GM18498 (cell line): ENCODE data around the gene OLFM1.
"Not testable (repeated sequence)": the region's sequence is repeated elsewhere in the genome, so short reads cannot be mapped to it uniquely, and the experiment has no call there.

Experiments
- ATAC-seq: cut with Tn5 transposase; IDR thresholded peaks from one replicate; pipeline ENCODE4 v1.9.1; 2021; ENCODE audit warnings: mild to moderate bottlenecking, moderate library complexity; ENCODE audit not compliant: unreplicated experiment

Gene OLFM1

DNA sequence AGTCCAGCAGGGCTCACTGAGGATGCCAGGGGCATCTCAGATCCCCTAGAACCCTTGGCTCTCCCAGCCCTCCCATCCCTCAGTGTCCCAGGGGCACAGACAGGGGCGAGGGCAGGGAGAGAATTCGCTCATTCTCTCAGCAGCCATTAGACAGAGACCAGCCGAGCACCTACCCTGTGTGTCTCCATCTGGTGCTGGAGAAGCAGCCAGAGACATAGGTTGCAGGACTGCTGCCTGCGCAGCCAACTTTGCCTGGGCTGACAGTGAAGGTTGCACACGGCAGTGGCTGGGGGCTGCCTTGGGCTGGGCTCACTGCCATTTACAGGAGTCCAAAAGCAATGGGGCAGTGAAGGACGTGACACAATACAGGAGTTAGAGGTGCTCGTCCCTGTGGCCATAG is 60.9 kb downstream of the OLFM1 start:
- ATAC-seq: no peak

DNA sequence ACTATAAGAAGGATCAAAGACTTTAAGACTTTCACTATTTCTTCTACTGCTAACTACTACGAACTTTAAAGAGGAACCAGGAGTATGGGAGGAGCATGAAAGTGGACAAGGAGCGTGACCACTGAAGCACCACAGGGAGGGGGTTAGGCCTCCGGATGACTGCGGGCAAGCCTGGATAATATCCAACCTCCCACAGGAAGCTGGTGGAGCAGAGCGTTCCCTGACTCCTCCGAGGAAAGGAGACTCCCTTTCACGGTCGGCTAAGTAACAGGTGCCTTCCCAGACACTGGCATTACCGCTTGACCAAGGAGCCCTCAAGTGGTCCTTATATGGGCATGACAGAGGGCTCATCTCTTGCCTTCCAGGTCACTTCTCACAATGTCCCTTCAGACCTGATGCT is 62.4 kb downstream of the OLFM1 start:
- not testable (repeated sequence) for ATAC-seq

DNA sequence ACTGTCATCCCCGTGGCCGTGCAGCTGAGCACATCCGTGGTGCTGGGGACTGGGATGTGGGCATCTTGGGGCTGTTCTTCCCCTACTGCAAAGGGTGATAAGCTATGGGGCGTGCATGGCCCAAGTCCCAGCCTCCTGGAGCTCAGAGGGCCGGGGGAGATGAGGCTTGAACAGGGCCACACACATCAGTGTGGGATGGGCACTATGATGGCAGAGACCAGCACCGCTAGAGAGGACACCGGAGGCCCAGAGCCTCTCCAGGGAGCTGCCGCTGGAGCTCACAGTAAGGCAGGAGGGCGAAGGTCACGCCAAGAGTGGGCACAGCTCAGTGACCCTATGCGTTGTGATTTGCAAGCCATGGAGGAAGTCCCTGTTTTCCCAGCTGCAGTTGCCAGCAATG is 63.5 kb downstream of the OLFM1 start:
- ATAC-seq: no peak

DNA sequence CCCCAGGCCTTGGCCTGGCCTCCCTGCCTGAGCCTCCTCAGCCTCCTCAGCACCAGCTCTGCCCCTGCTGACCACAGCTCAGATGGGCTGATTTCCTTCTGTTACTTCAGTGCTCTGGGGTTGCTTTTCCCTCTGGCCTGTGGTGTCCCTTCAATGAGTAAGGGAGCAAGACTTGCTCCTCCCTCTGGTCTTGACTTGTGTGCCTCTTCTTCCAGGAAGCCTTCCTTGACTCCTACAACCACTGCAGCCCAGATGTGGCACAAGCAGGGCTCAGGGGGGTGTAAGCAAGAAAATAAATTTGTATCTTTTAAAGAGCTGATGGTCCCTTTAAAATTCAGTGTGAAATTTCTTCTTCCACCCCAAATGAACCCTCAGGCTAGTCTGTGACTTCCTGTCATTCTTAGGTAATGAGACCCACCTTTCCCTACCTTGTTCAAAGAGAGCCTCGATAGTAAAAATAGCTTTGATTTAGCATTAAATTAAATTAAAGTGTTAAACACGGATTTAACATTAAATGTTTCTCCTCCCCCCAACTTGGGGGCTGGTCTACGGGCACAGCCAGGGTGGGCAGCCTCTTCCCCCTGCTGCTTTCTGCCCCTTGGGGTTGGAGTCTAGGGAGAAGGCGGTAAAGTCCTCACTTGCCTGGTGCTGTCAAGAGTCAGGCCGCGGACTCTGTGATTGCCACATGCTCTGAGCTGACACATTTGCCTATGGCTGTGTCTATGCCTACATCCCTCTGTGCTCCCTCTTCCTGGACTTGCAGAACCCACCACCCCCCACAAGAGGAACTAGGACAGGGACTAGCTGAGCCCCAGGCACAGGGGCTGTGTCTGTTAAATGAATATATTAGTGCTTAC is 64.5 kb downstream of the OLFM1 start:
- ATAC-seq: no peak

DNA sequence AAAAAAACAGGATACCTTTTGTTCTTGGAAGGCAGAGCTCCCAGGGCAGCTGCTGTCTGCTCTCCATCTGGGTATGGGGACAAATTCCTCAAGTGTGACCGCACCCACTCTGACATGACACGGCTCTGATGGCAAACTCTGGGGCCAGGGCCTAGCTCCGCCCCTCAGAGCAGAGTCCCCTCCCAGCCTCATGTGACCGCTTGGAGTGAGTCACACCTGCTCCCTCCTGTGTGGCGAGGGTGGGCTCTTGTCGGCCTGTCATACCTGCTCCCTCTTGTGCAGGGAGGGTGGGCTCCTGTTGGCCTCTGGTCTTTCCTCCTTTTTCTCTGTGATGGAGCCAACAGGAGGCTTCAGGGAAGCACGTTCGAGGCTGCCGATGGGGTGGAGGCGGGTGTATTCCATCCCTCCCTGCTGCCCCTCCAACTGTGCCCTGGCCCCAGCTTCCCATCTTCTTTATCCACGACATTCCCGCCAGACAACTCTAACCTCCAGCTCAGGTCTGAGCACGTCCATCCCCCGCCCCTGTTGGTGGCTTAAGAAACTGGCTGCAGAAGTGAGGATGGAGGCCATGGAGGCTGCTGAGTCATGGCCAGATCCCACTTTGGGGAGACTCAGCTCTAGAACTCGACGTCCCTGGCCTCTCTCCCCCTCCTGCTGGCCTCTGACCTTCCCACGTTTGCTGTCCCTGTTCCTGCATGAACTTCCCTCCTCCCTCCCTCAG is 65.3 kb downstream of the OLFM1 start:
- ATAC-seq: no peak

DNA sequence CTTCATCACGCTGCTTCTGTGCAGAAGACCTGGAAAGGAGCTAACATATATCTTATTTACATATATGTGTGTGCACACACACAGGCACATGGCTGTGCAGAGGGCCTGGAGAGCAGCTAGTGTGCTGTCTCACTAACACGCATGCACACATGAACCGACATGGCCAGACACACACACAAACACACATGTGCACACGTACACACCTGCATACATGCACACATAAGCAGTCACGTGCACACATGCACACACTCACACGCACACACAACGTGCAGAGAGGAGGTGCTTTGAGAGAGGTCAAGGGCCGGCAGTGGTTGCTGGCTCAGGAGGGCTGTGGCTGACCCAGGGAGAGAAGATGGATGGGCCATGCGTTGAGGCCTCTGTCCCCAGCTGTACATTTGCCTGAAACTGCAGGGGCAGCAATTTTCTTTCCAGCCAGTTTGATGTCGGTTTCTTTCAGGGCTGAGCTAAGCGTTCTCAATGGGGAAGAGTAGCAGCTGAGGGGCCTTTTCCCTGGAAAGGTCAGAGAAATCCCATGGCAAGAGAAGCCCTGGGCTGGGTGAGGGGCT is 66.7 kb downstream of the OLFM1 start:
- no peak for ATAC-seq

DNA sequence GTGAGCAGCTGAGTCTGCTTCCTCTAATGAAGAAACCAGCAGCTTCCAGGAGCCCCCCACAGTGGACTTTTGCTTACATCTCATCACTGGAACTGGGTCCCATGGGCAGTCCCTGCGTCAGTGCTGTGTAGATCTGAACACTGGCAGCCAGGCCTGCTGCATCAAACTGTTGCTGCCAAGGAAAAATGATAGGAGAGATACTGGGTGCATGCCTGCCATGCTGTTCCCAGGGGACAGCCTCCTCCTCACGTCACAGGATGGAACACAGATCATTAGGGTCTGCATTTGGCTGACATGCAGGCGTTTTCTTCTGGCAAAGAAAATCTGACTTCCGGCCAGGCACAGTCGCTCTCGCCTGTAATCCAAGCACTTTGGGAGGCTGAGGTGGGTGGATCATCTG is 67.9 kb downstream of the OLFM1 start:
- ATAC-seq: no peak

DNA sequence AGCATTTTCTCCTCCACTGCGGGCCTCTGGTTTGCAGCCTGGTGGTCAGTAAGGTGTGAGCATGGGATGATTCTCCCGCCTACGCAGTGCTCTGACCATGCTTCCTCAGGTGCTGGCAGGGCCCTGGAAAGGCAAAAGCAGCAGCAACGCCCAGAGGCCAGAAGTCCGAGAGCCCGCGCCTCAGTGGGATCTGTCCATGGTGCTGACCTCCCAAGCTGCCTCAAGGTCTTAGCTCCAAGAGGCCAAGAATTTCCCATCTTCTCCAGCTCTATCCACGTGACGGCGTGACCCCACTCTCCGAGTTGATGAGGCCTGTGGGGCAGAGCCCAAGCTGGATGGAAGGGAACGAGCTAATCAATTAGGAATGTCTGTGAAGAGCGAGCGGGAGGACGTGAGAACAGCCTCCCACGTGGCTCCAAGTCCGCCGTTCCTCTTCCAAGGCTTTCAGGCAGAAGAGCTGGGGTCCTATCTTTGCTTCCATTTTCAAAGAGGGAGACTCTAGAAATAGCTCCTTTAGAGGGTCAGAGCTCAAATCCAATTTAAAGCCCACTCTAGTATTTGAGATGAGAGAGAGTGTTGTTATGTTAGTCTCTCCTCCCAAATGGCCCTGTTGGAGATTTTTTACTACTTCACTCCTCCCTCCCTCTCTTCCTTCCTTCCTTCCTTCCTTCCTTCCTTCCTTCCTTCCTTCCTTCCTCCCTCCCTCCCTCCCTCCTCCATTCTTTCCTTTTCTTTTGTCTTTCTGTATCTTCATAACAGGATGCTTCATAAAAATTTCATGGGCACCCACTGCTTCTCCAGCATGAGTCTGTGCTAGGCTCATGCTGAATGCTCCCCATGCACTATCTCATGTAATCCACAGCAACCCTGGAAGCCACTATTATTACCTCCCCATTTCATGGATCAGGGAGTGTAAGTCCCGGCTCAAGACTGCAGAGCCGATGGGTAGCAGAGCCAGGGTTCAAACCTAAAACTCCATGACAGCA is 69.3 kb downstream of the OLFM1 start:
- no peak for ATAC-seq

DNA sequence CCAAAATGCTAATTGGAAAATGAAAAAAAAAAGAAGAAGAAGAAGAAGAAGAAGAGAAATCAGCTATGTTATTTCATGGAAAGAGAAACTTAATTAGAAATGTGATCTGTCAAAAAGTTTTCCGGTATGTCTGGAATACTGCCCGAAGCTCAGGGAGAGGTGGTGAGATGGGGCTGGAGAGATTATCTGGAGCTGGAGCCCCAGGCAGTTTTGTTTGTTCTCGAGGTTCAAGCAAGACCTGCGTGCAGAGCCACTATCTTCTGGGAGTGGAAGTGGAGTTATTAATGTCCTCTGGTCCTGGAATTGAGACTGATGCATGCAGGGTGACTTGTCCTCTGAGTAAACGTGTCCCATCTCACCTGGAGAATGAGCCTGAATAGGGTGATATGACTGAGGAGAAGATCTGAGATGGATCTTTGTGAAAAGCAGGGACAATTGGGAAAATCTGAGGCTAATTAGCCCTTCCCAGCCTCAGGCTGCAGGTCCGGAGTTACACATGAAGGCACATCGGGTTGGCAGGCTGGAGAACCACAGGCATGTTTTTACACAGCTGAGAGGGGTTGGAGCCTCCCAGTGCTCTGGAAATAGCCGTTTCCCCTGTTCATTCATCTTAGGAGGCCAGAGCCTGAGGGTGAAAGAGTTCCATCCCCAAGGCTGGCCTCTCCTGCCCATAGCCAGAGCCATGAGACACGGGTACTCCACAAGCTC is 70.5 kb downstream of the OLFM1 start:
- ATAC-seq: no peak

DNA sequence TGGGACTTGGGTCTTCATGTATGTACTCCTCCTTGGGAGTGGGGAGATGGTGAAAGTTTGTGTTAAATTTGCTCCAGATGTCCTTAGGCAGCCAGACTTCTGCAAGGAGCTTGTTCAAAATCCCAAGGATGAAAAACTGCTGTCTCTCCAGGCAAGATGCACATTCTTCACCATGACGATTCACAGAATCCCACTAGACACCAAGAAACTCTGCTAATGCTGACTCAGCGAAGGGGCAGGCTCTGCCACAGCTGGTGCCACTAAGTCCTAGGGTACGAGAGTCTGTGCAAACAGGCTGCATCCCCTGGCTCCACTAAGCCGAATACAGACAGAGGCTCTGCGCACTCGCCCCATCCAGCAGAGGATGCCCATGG is 71.1 kb downstream of the OLFM1 start:
- ATAC-seq: no peak

DNA sequence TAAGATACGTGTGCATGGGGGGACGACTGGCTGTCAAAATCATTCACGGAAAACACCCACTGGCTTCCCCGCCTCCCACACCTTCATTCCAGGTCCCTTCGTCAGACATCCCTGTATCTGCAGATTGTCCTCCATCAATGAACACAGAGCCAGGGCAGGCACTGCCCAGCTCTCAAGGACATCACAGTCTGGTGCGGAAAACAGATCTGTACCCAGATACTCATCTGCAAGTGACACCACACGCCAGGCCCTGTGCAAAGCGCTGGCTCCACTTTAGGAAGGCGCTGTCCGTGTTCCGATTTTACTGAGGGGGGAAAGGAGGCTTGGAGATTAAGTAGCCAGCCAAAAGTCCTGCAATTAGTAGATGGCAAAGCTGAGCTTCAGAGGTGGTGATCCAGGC is 72.3 kb downstream of the OLFM1 start:
- ATAC-seq: no peak

DNA sequence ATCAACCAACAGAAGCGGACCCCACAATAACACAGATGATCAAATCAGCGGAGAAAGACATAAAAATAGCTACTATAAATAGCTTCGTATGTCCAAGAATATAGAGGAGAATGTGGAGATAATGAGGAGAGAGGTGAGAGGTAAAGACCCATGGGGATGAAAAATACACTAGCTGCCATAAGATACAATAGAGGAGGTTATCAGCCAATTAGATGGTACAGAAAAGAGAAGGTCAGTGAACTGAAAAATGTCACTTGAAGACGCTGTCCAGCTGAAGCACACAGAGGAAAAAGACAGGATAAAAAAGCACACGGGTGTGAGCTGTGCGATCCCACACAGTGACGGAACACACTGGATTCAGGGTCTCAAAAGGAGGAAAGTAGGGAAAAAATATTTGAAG is 73.4 kb downstream of the OLFM1 start:
- no peak for ATAC-seq

DNA sequence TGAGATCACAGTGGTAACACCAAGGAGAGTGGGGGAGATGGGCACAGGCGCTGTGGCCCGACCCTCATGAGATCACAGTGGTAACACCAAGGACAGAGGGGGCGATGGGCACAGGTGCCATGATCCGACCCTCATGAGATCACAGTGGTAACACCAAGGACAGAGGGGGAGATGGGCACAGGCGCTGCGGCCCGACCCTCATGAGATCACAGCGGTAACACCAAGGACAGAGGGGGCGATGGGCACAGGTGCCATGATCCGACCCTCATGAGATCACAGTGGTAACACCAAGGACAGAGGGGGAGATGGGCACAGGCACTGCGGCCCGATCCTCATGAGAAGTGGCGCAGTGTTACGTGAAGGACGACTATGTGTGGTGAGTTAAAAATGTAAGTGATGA is 75.1 kb downstream of the OLFM1 start:
- ATAC-seq: not testable (repeated sequence)

DNA sequence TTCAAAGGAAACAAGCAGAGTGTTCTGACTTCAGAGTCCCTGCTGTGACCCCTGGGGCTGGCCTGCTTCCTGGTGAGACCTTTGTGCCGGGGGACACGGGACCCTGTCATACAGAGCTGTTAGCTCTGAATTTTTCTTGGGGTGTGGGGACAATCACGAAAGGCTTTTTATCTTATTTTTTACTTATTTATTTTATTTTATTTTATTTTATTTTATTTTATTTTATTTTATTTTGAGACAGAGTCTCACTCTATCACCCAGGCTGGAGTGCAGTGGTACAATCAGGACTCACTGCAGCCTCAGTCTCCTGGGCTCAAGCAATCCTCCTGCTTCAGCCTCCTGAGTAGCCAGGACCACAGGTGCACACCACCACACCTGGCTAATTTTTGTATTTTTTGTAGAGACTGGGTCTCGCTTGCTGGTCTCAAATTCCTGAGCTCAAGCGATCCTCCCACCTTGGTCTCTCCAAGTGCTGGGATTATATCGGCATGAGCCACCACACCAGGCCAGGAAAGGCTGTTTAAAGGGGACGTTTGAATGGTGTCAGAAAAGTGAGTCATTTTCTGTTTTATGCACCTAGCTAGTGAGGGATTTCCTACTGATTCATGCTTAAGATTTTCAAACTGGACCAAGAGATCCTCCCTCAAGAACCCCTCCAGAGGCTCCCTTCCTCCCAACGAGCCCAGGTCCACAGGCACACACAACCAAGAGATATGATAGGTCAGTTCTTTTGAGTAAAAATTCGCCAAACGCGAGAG is 75.7 kb downstream of the OLFM1 start:
- no peak for ATAC-seq

DNA sequence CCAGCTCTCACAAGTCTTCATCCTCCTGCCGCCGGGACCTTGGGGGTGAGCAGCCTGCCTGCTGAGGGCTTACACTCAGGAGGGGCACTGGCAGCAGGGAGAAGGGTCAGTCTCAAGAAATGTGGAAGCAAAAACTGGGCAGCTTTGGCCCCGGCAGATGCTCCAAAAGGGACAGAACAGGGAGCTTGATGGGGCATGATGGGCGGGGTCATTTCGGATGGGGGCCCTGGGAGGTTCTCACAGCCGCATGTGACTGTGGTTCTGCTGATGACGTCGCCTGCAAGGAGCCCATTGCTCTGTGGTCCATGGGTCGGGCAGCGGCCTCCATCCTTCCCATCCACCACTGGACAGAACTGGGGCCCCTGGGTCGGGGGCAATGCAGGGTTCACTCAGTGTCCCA is 76.6 kb downstream of the OLFM1 start:
- ATAC-seq: no peak

DNA sequence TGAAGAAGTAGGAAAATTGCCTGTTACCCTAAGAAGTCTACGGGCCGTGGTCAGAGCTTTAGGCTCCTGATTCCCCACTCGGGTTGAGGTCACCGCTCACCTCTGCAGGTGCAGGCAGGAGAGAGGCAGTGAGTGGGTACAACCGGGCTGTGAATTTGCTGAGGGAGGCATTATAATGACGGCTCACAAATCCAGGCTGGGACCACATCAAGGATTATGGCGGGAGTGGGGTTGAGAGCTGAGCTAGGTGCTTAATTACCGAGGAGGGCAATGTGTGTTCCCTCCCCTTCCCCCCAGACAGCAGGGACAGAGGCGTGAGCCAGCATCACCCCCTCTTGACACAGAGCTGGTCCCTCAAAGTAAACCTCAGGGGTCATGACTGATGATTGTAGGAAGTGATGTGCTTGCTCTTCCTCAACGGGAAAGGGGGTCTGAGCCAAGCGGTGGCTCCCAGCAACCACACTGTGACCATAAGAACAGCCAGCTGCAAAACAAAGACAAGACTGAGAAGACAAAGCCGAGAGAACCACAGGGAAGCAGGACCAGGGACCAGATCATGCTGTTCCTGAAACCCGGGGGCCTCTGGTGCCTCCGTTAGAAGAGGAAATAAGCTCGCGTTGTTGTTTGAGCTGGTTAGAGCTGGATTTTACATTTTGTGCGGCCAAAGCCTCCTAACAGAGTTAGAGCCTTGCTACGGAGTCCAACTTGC is 77.7 kb downstream of the OLFM1 start:
- ATAC-seq: no peak

DNA sequence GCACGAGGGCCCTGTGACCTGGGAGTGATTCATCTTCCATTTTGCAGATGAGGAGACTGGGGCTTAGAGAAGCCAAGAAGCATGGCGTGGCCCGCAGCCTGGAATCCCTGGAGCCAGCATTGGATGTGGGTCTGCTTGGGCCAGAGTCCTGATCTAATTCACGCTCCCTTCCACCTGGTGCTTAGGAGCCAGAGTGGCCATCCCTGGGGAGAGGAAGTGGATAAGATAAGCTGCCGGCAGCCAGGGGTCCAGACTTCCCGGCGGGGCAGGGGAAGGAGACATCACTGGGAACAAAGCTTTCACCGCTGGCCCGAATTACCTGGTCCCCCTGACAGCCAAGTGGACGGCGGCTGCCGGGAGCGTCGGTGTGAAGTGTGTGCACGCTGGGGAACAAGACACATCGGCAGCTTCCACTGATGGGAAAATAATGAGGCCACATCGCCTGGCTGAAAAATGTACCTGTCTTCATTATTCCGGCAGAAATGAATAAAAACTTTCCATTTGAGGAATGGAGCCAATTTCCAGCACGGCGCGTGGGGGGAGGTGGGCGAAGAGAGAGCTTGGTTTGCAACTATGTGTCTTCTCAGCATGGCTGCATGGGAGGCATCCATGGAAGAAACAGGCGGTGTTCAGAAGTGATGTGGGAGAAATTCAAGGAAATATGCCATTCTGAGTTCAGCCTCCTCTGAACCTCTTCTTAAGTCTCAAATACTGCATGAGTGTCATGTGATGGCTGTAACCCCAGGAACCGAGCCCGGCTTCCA is 78.5 kb downstream of the OLFM1 start:
- ATAC-seq: no peak

DNA sequence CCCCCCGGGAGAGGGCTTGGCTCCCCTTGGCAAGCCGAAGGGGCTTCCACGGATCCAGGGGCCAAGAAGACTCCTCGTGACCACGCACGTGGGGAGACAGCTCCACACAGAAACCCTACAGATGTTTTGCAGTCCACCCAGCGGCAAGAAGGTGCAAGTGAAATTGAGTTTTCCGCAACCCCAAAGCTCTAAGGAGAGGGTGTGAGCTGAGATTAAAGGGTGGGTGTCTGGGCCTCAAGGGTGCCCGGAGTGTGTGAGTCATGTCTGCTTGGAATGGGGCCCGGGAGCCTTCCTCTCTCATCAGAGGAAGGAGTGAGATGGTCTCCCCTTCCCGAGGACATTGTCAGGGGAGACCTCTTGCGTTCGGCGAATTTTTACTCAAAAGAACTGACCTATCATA is 79.1 kb downstream of the OLFM1 start:
- no peak for ATAC-seq
